Caco-2 (cell line): ENCODE measurements around the gene PCK2. TPM values are rescaled to one million over a fixed set of nuclear protein-coding genes. Genes with fewer than 3 reads are reported as not detected.
A peak's percentile ranks its signal among the peaks of the same experiment; 100 is the strongest.

Experiments used
- BruUV-seq: library from RNA; stranded (reverse); fragments of 400-500 nt; replicated peaks from 2 replicates; lab custom pipeline; 2021; lab: Mats Ljungman, UMichigan
- CTCF ChIA-PET: fragments of 300-600 bp; sonication (Branson Sonifier 250); formaldehyde crosslinking; loops from one replicate; lab custom pipeline; 2022; ENCODE audit warnings: antibody characterized with exemption; lab: Charles Lee
- POLR2A ChIA-PET: fragments of 300-600 bp; sonication (Branson Sonifier 250); formaldehyde crosslinking; loops from one replicate; lab custom pipeline; 2022; ENCODE audit warnings: antibody characterized with exemption; lab: Charles Lee
- DNase-seq, 2 experiments: peaks; one replicate each; pipeline versions ENCODE4 v3.0.0 to v3.0.0-alpha.2; 2020 to 2022
- H3K27me3 ChIP-seq: replicated peaks from 2 replicates; pipeline ENCODE4 v1.6.0; 2011; ENCODE audit warnings: low read length; ENCODE audit not compliant: control insufficient read depth, insufficient read depth
- H3K36me3 ChIP-seq: 2 replicates; pipeline ENCODE4 v1.5.1; 2011; ENCODE audit warnings: low read length; ENCODE audit not compliant: control insufficient read depth, insufficient read depth
- H3K4me1 ChIP-seq: fragments of 250-450 bp; sonication (Bioruptor Pico); 2 replicates; pipeline ENCODE4 v1.5.1; 2020; ENCODE audit warnings: mild to moderate bottlenecking
- H3K4me3 ChIP-seq: 2 replicates; pipeline ENCODE4 v1.5.1; 2011; ENCODE audit warnings: low read depth, mild to moderate bottlenecking, control low read depth, low read length
- H3K9me3 ChIP-seq: fragments of 250-450 bp; sonication (Bioruptor Pico); 2 replicates; pipeline ENCODE4 v1.5.1; 2020; ENCODE audit warnings: mild to moderate bottlenecking, moderate library complexity
- H3K27ac Mint-ChIP-seq: one replicate; pipeline ENCODE4 v1.8.0; 2022; ENCODE audit warnings: mixed read lengths; ENCODE audit not compliant: unreplicated experiment
- H3K27me3 Mint-ChIP-seq: one replicate; pipeline ENCODE4 v1.8.0; 2022; ENCODE audit warnings: mixed read lengths; ENCODE audit not compliant: insufficient read depth, unreplicated experiment
- H3K36me3 Mint-ChIP-seq: one replicate; pipeline ENCODE4 v1.8.0; 2022; ENCODE audit warnings: mild to moderate bottlenecking, mixed read lengths; ENCODE audit not compliant: insufficient read depth, unreplicated experiment
- H3K4me1 Mint-ChIP-seq: one replicate; pipeline ENCODE4 v1.8.0; 2022; ENCODE audit warnings: low read depth, mixed read lengths; ENCODE audit not compliant: unreplicated experiment
- H3K4me3 Mint-ChIP-seq: one replicate; pipeline ENCODE4 v1.8.0; 2022; ENCODE audit warnings: mild to moderate bottlenecking, moderate library complexity, mixed read lengths; ENCODE audit not compliant: unreplicated experiment
- H3K9me3 Mint-ChIP-seq: one replicate; pipeline ENCODE4 v1.8.0; 2022; ENCODE audit warnings: mixed read lengths; ENCODE audit not compliant: unreplicated experiment
- CTCF ChIP-seq, 2 experiments: fragments of 200-600 bp in 1 of 2; IDR thresholded peaks; 1 replicate in 1 of 2; 2 replicates in 1 of 2; pipeline versions ENCODE4 v1.5.1 to v1.8.0; 2011 to 2022; ENCODE audit warnings: antibody characterized with exemption in 1 of 2, control low read depth in 1 of 2, inconsistent platforms in 1 of 2, low read depth in 1 of 2, low read length in 1 of 2, mild to moderate bottlenecking in 1 of 2, moderate library complexity in 1 of 2; ENCODE audit not compliant: insufficient read depth in 1 of 2, severe bottlenecking in 1 of 2, unreplicated experiment in 1 of 2
- intact Hi-C: fragments of 100-400 bp; cut with micrococcal nuclease; formaldehyde crosslinking; loops from one replicate; pipeline ENCODE4 v1.10.0; 2022; ENCODE audit not compliant: unreplicated experiment
- total RNA-seq: library from RNA; stranded (reverse); gene quantifications from 2 replicates; pipeline ENCODE4 v1.2.3, GENCODE V29; 2022

PCK2 gene
- total RNA-seq, 1 experiment from 2014 or later = 146 TPM

- Mint-ChIP-seq H3K36me3 (peaks cover 28% of the 10 kb centered on the region), H3K4me3 (peak within 1 kb of the TSS; percentile 99)
Observed at GRCh38 chr14:24141097-24141880, 47.2 kb downstream of the PCK2 start, which contains the start of gene EMC9. TSS of gene EMC9 (minus strand) at chr14:24141591. CDS start at chr14:24141304, 287 bp downstream.

GRCh38 chr14:24143511-24143910 lies 49.4 kb downstream of the PCK2 start:
- CTCF ChIA-PET = no interaction called here
- peaks cover 5% of the 10 kb centered on the region for H3K4me1 ChIP-seq
- no peak for DNase-seq
- Mint-ChIP-seq H3K27ac (no peak overlapping the region), H3K9me3 (no peaks in the 10 kb centered on the region), H3K4me1 (peaks cover 32% of the 10 kb centered on the region), H3K4me3 (peak overlapping the region; percentile 54), H3K27me3 (no peaks in the 10 kb centered on the region), H3K36me3 (peaks cover 48% of the 10 kb centered on the region)
- TF ChIP-seq CTCF (IDR thresholded peaks at IDR 0.05; ENCODE audit: insufficient read depth in 1 of 2, low read depth in 1 of 2, low read length in 1 of 2, severe bottlenecking in 1 of 2, unreplicated experiment in 1 of 2) = no peak
- peaks cover 5% of the 10 kb centered on the region for H3K36me3 ChIP-seq
- BruUV-seq = no TSS peak
- POLR2A ChIA-PET = no interaction called here
- no peaks in the 10 kb centered on the region for H3K27me3 ChIP-seq
- no peaks in the 10 kb centered on the region for H3K9me3 ChIP-seq
- H3K4me3 ChIP-seq = no peak overlapping the region
- intact Hi-C loops = no loop called here

More at GRCh38 chr14:24141097-24141880, 47.2 kb downstream of the PCK2 start, which contains the start of gene EMC9:
- TSS peak; percentile 13 for BruUV-seq
- Histone ChIP-seq H3K27me3 (no peaks in the 10 kb centered on the region), H3K4me3 (peak within 1 kb of the TSS; percentile 84), H3K36me3 (peaks cover 5% of the 10 kb centered on the region), H3K9me3 (no peaks in the 10 kb centered on the region), H3K4me1 (no peaks in the 10 kb centered on the region; the same call in 1 of the 2 replicates)
- peak; percentile 99 to 100 for DNase-seq
- H3K27ac Mint-ChIP-seq = peak within 1 kb of the TSS; percentile 88
- POLR2A ChIA-PET = interaction anchor here (0.5 to 1.7 kb wide), 12 partner anchors 8 to 101 kb away, joined by 3 to 24 read pairs (median 4); partner anchors contain the start of genes CHMP4A, DCAF11, IPO4 and IRF9
- H3K4me1 Mint-ChIP-seq = peaks cover 43% of the 10 kb centered on the region
- peak; percentile 13 to 50 for TF ChIP-seq CTCF (IDR thresholded peaks at IDR 0.05; ENCODE audit: insufficient read depth in 1 of 2, low read depth in 1 of 2, low read length in 1 of 2, severe bottlenecking in 1 of 2, unreplicated experiment in 1 of 2)
- no peaks in the 10 kb centered on the region for H3K9me3 Mint-ChIP-seq
- intact Hi-C loops = loop anchor here (1.0 to 2.0 kb wide), 3 partner anchors 20 to 72 kb away; partner anchors contain the start of genes CHMP4A, DCAF11, IRF9 and NRL
- CTCF ChIA-PET = interaction anchor here (0.6 to 1.7 kb wide), 8 partner anchors 10 to 188 kb away, joined by 3 to 13 read pairs (median 5); partner anchors contain the start of genes DCAF11, DHRS4, IRF9 and NRL
- no peaks in the 10 kb centered on the region for H3K27me3 Mint-ChIP-seq

GRCh38 chr14:24144451-24144850 lies 50.3 kb downstream of the PCK2 start:
- Mint-ChIP-seq H3K27me3 (no peaks in the 10 kb centered on the region), H3K4me1 (peaks cover 23% of the 10 kb centered on the region), H3K36me3 (peaks cover 45% of the 10 kb centered on the region), H3K27ac (no peak overlapping the region), H3K4me3 (no peak overlapping the region), H3K9me3 (no peaks in the 10 kb centered on the region)
- DNase-seq = no peak
- Histone ChIP-seq H3K4me3 (no peak overlapping the region), H3K9me3 (no peaks in the 10 kb centered on the region), H3K4me1 (peaks cover 6% of the 10 kb centered on the region), H3K27me3 (no peaks in the 10 kb centered on the region), H3K36me3 (peaks cover 2% of the 10 kb centered on the region; the same call in 1 of the 2 replicates)
- TF ChIP-seq CTCF (IDR thresholded peaks at IDR 0.05; ENCODE audit: insufficient read depth in 1 of 2, low read depth in 1 of 2, low read length in 1 of 2, severe bottlenecking in 1 of 2, unreplicated experiment in 1 of 2) = no peak
- intact Hi-C loops = no loop called here
- no TSS peak for BruUV-seq
- ChIA-PET POLR2A (no interaction called here), CTCF (no interaction called here)
